H1 (cell line): ENCODE results near the gene TMED10. TPM values are rescaled to one million over a fixed set of nuclear protein-coding genes. Genes with fewer than 3 reads are reported as not detected.

Experiments used
- CTCF ChIA-PET: fragments of 300-600 bp; sonication (Branson Sonifier 250); formaldehyde crosslinking; loops from one replicate; lab custom pipeline; 2021; ENCODE audit not compliant: partially characterized antibody; lab: Charles Lee
- POLR2A ChIA-PET: fragments of 300-600 bp; sonication (Branson Sonifier 250); formaldehyde crosslinking; loops from one replicate; lab custom pipeline; 2021; ENCODE audit warnings: inconsistent platforms; ENCODE audit not compliant: partially characterized antibody; lab: Charles Lee
- DNase-seq, 2 experiments: peaks; one replicate each; pipeline versions ENCODE4 v3.0.0 to v3.0.0-alpha.2; 2010 to 2022; ENCODE audit warnings: low spot score in 2 of 2, low read depth in 1 of 2, mixed read lengths in 1 of 2
- FAIRE-seq: peaks from 2 replicates; lab custom pipeline; 2011; peaks lifted over from hg19 to GRCh38; lab: Jason Lieb, UNC
- H2AFZ ChIP-seq: 2 replicates; pipeline ENCODE4 v1.8.1; 2012; ENCODE audit warnings: low read length, inconsistent platforms
- H2AK5ac ChIP-seq: 2 replicates; pipeline ENCODE4 v1.6.1; 2013; ENCODE audit warnings: low read depth, low read length
- H2BK120ac ChIP-seq: replicated peaks from 2 replicates; pipeline ENCODE3; 2013; ENCODE audit warnings: low read depth, low read length, inconsistent platforms
- H2BK12ac ChIP-seq: 2 replicates; pipeline ENCODE4 v1.6.1; 2013; ENCODE audit warnings: low read depth, low read length
- H2BK15ac ChIP-seq: 2 replicates; pipeline ENCODE4 v1.6.1; 2013; ENCODE audit warnings: low read length
- H2BK20ac ChIP-seq: 2 replicates; pipeline ENCODE4 v1.6.1; 2013; ENCODE audit warnings: low read length
- H2BK5ac ChIP-seq: 2 replicates; pipeline ENCODE4 v1.6.1; 2013; ENCODE audit warnings: low read depth, low read length
- H3K14ac ChIP-seq: 2 replicates; pipeline ENCODE4 v1.6.1; 2013; ENCODE audit warnings: inconsistent platforms; ENCODE audit not compliant: insufficient read length
- H3K18ac ChIP-seq: 2 replicates; pipeline ENCODE4 v1.6.1; 2013; ENCODE audit warnings: low read length; ENCODE audit errors: extremely low read depth
- H3K23ac ChIP-seq: 2 replicates; pipeline ENCODE4 v1.6.1; 2013; ENCODE audit warnings: inconsistent platforms; ENCODE audit not compliant: insufficient read length
- H3K23me2 ChIP-seq: 2 replicates; pipeline ENCODE4 v1.6.1; 2013; ENCODE audit warnings: low read depth, low read length
- H3K27ac ChIP-seq: 2 replicates; pipeline ENCODE4 v1.6.1; 2011; ENCODE audit warnings: low read depth, low read length, inconsistent platforms
- H3K27me3 ChIP-seq, 4 experiments: replicated peaks in 1 of 4; 1 replicate in 1 of 4; 2 replicates in 3 of 4; pipeline versions ENCODE4 v1.6.1 to v1.8.1; 2011 to 2013; ENCODE audit warnings: low read length in 3 of 4, mild to moderate bottlenecking in 3 of 4, inconsistent platforms in 2 of 4, mixed read lengths in 2 of 4, moderate library complexity in 1 of 4; ENCODE audit not compliant: control insufficient read depth in 3 of 4, insufficient read depth in 3 of 4; ENCODE audit errors: extremely low read depth in 1 of 4
- H3K36me3 ChIP-seq, 4 experiments: 2 replicates each; pipeline versions ENCODE4 v1.6.1 to v1.8.1; 2011 to 2013; ENCODE audit warnings: mild to moderate bottlenecking in 4 of 4, low read length in 3 of 4, moderate library complexity in 2 of 4, control low read depth in 1 of 4, inconsistent platforms in 1 of 4; ENCODE audit not compliant: insufficient read depth in 4 of 4, control insufficient read depth in 2 of 4
- H3K4ac ChIP-seq: replicated peaks from 2 replicates; pipeline ENCODE3; 2013; ENCODE audit warnings: low read length, low read depth, mixed read lengths, inconsistent platforms; ENCODE audit not compliant: insufficient read length
- H3K4me1 ChIP-seq, 4 experiments: replicated peaks in 1 of 4; 1 replicate in 1 of 4; 2 replicates in 3 of 4; pipeline versions ENCODE4 v1.6.1 to v1.8.1; 2011 to 2013; ENCODE audit warnings: low read length in 3 of 4, inconsistent platforms in 2 of 4, mixed read lengths in 1 of 4; ENCODE audit not compliant: insufficient read depth in 4 of 4, control insufficient read depth in 3 of 4
- H3K4me2 ChIP-seq, 2 experiments: 2 replicates each; pipeline versions ENCODE4 v1.6.1 to v1.8.1; 2011 to 2013; ENCODE audit warnings: low read depth in 2 of 2, low read length in 2 of 2, control low read depth in 1 of 2, inconsistent platforms in 1 of 2, mild to moderate bottlenecking in 1 of 2; ENCODE audit not compliant: insufficient read depth in 1 of 2
- H3K4me3 ChIP-seq, 4 experiments: fragments of 200-600, 300-600 bp in 1 of 4; sonication (generic), shearing (Covaris generic), sonication (Bioruptor Twin) in 1 of 4; 2 replicates each; pipeline versions ENCODE4 v1.5.1 to v1.8.1; 2011 to 2016; ENCODE audit warnings: low read length in 4 of 4, low read depth in 3 of 4, control low read depth in 2 of 4, inconsistent platforms in 2 of 4, mild to moderate bottlenecking in 2 of 4, mixed read lengths in 1 of 4, moderate library complexity in 1 of 4; ENCODE audit not compliant: insufficient read depth in 2 of 4; ENCODE audit errors: extremely low read depth in 1 of 4
- H3K56ac ChIP-seq: replicated peaks from 2 replicates; pipeline ENCODE3; 2013; ENCODE audit warnings: low read depth, mild to moderate bottlenecking, mixed read lengths, low read length, inconsistent platforms; ENCODE audit not compliant: insufficient read length
- H3K79me1 ChIP-seq: 2 replicates; pipeline ENCODE4 v1.6.1; 2013; ENCODE audit warnings: low read depth, low read length, control low read depth
- H3K79me2 ChIP-seq, 2 experiments: 2 replicates each; pipeline versions ENCODE4 v1.6.1 to v1.8.1; 2012 to 2013; ENCODE audit warnings: low read length in 2 of 2, mild to moderate bottlenecking in 2 of 2, inconsistent platforms in 1 of 2; ENCODE audit not compliant: insufficient read depth in 2 of 2, control insufficient read depth in 1 of 2
- H3K9ac ChIP-seq, 4 experiments: replicated peaks in 1 of 4; 1 replicate in 1 of 4; 2 replicates in 3 of 4; pipeline versions ENCODE4 v1.6.1 to v1.8.1; 2011 to 2013; ENCODE audit warnings: low read depth in 3 of 4, low read length in 3 of 4, control low read depth in 2 of 4, mild to moderate bottlenecking in 2 of 4, moderate library complexity in 2 of 4, inconsistent platforms in 1 of 4; ENCODE audit errors: extremely low read depth in 1 of 4
- H3K9me3 ChIP-seq, 2 experiments: 2 replicates each; pipeline versions ENCODE4 v1.6.1 to v1.8.1; 2012 to 2013; ENCODE audit warnings: mild to moderate bottlenecking in 2 of 2, moderate library complexity in 2 of 2, control low read depth in 1 of 2, inconsistent platforms in 1 of 2, low read depth in 1 of 2, low read length in 1 of 2, mixed read lengths in 1 of 2; ENCODE audit not compliant: insufficient read depth in 2 of 2
- H4K20me1 ChIP-seq, 2 experiments: replicated peaks in 1 of 2; 2 replicates each; pipeline versions ENCODE3 to v1.8.1; 2011 to 2013; ENCODE audit warnings: inconsistent platforms in 2 of 2, low read length in 2 of 2, mild to moderate bottlenecking in 1 of 2; ENCODE audit not compliant: insufficient read depth in 2 of 2, control insufficient read depth in 1 of 2
- H4K5ac ChIP-seq: 2 replicates; pipeline ENCODE4 v1.6.1; 2013; ENCODE audit warnings: low read length, low read depth, mixed read lengths, inconsistent platforms; ENCODE audit not compliant: insufficient read length
- H4K8ac ChIP-seq: 2 replicates; pipeline ENCODE4 v1.8.0; 2013; ENCODE audit warnings: mild to moderate bottlenecking, moderate library complexity, low read length, inconsistent platforms; ENCODE audit not compliant: insufficient read depth; ENCODE audit errors: extremely low read depth
- H4K91ac ChIP-seq: replicated peaks from 2 replicates; pipeline ENCODE3; 2013; ENCODE audit warnings: low read length, mixed read lengths, inconsistent platforms; ENCODE audit not compliant: insufficient read length
- FOSL1 ChIP-seq: IDR thresholded peaks from 2 replicates; pipeline ENCODE4 v1.6.1; 2011; ENCODE audit warnings: mild to moderate bottlenecking, low read depth, low read length, moderate library complexity; ENCODE audit not compliant: insufficient read depth
- JUND ChIP-seq: IDR thresholded peaks from 2 replicates; pipeline ENCODE4 v1.6.1; 2011; ENCODE audit warnings: mild to moderate bottlenecking, improper control_type of control experiment, low read length
- SUZ12 ChIP-seq: fragments of 200-600 bp; sonication (generic); IDR thresholded peaks from 2 replicates; pipeline ENCODE4 v1.6.1; 2012; ENCODE audit warnings: mild to moderate bottlenecking, inconsistent platforms, low read length, moderate library complexity, mixed read lengths
- TEAD4 ChIP-seq: IDR thresholded peaks from 2 replicates; pipeline ENCODE4 v1.6.1; 2012; ENCODE audit warnings: low read depth, low read length, inconsistent platforms, mixed read lengths
- WGBS, 2 experiments: shearing (Covaris generic) in 1 of 2; methylation state at CpG; one replicate each; pipeline versions ENCODE4 v1.1.6 to v1.1.7; 2013 to 2015; ENCODE audit warnings: low lambda C conversion rate in 2 of 2, mixed read lengths in 2 of 2, inconsistent platforms in 1 of 2, low coverage in 1 of 2, missing lambda C conversion rate in 1 of 2; ENCODE audit not compliant: insufficient replicate concordance in 2 of 2, insufficient coverage in 1 of 2, insufficient read length in 1 of 2; ENCODE audit errors: extremely low coverage in 1 of 2, missing lambda C conversion rate in 1 of 2; 5-methylcytosine and 5-hydroxymethylcytosine counted together
- polyA plus RNA-seq, 7 experiments: library from polyadenylated mRNA; depleted of rRNA in 3 of 7; stranded (reverse) in 5 of 7; unstranded in 2 of 7; fragments of >200 nt in 5 of 7; fragments of 200-250 nt in 2 of 7; gene quantifications; 1 replicate in 5 of 7; 2 replicates in 1 of 7; 4 replicates in 1 of 7; pipeline versions ENCODE4 v1.2.1 to v1.2.3, GENCODE V29; 2011 to 2013; ENCODE audit warnings: missing spikeins in 2 of 7, mixed read lengths in 2 of 7
- total RNA-seq: library from RNA; stranded (reverse); fragmentation: NEBNext Ultra II Directional; extraction: Animal tissue kit (Norgen Biotek cat#: 25700); gene quantifications from 2 replicates; pipeline ENCODE4 v1.2.1, GENCODE V29; 2021

TMED10 gene
- total and polyA plus RNA-seq, 2 of the 8 experiments (the other 6 are each of a cell fraction or from before 2014, with no cell fraction given) = 218 to 250 TPM

GRCh38 chr14:75214558-75214957 is 38.1 kb upstream of the TMED10 start:
- H3K23ac ChIP-seq = no peak overlapping the region
- no peak overlapping the region for H2BK20ac ChIP-seq
- no peak overlapping the region for H4K5ac ChIP-seq
- H2AFZ ChIP-seq = no peak overlapping the region
- POLR2A ChIA-PET = no interaction called here
- no peak overlapping the region for H2BK12ac ChIP-seq
- no peak overlapping the region for H3K18ac ChIP-seq
- TF ChIP-seq JUND (no peak), TEAD4 (no peak), FOSL1 (no peak), SUZ12 (no peak)
- TF ChIP-seq, all 59 proteins: peak for 0
- H3K9ac ChIP-seq = no peak overlapping the region
- no peak overlapping the region for H3K27ac ChIP-seq
- H3K4me2 ChIP-seq = no peak overlapping the region
- H2BK5ac ChIP-seq = no peak overlapping the region
- DNase-seq = no peak
- no peaks in the 10 kb centered on the region for H4K20me1 ChIP-seq
- WGBS, 2 experiments = 85% methylated on average over 5 of the region's 5 CpGs; no CpG with 5 or more reads in 1 of the 2 experiments
- no peaks in the 10 kb centered on the region for H3K79me1 ChIP-seq
- H3K4ac ChIP-seq = no peak overlapping the region
- no peaks in the 10 kb centered on the region for H3K79me2 ChIP-seq
- H2BK120ac ChIP-seq = no peak overlapping the region
- H3K36me3 ChIP-seq = no peaks in the 10 kb centered on the region
- no peak overlapping the region for H4K8ac ChIP-seq
- peaks cover 0 to 4% (median under 1%) of the 10 kb centered on the region in 4 experiments; a peak in 1 of 7 replicates for H3K4me1 ChIP-seq
- no peak overlapping the region for H3K14ac ChIP-seq
- no peaks in the 10 kb centered on the region for H3K9me3 ChIP-seq
- no peak overlapping the region for H3K56ac ChIP-seq
- H2AK5ac ChIP-seq = no peak overlapping the region
- CTCF ChIA-PET = interaction anchor here (0.7 to 1.3 kb wide), 3 partner anchors 37 to 258 kb away, joined by 3 read pairs; no protein-coding TSS in a partner anchor
- FAIRE-seq = no peak
- no peaks in the 10 kb centered on the region for H3K27me3 ChIP-seq
- H3K4me3 ChIP-seq = no peak overlapping the region
- H3K23me2 ChIP-seq = no peaks in the 10 kb centered on the region
- no peak overlapping the region for H2BK15ac ChIP-seq
- H4K91ac ChIP-seq = no peak overlapping the region
